Spleen (tissue), 11 donors: ENCODE measurements around the gene PDE3A. TPM values are rescaled to one million over a fixed set of nuclear protein-coding genes. Genes with fewer than 3 reads are reported as not detected.

Source experiments
- DNase-seq: peaks from one replicate; pipeline ENCODE4 v3.0.0-alpha.2; 2020
- H3K27ac ChIP-seq, 8 donors: fragments of 200-600 bp; sonication (generic) in 7 of 8; 1 replicate in 4 of 8; 2 replicates in 4 of 8; pipeline versions ENCODE4 v1.5.0 to v1.8.0; 2016 to 2021; ENCODE audit warnings: inconsistent platforms in 4 of 8, mild to moderate bottlenecking in 4 of 8, moderate library complexity in 1 of 8
- H3K27me3 ChIP-seq, 7 donors: fragments of 200-600 bp; sonication (generic) in 6 of 7; replicated peaks in 1 of 7; 1 replicate in 4 of 7; 2 replicates in 3 of 7; pipeline versions ENCODE4 v1.5.0 to v1.8.0; 2016 to 2021; ENCODE audit warnings: inconsistent platforms in 3 of 7, mild to moderate bottlenecking in 1 of 7
- H3K36me3 ChIP-seq, 6 donors: fragments of 200-600 bp; sonication (generic) in 5 of 6; 1 replicate in 4 of 6; 2 replicates in 2 of 6; pipeline versions ENCODE4 v1.5.0 to v1.8.0; 2016 to 2021; ENCODE audit warnings: inconsistent platforms in 2 of 6
- H3K4me1 ChIP-seq, 6 donors: fragments of 200-600 bp; sonication (generic) in 5 of 6; 1 replicate in 3 of 6; 2 replicates in 3 of 6; pipeline versions ENCODE4 v1.5.0 to v1.8.0; 2016 to 2021; ENCODE audit warnings: inconsistent platforms in 3 of 6
- H3K4me3 ChIP-seq, 8 donors: fragments of 200-600 bp; sonication (generic) in 7 of 8; 1 replicate in 4 of 8; 2 replicates in 4 of 8; pipeline versions ENCODE4 v1.5.0 to v1.8.0; 2016 to 2021; ENCODE audit warnings: inconsistent platforms in 4 of 8, mild to moderate bottlenecking in 4 of 8, moderate library complexity in 2 of 8
- H3K9me3 ChIP-seq, 8 donors: fragments of 200-600 bp; sonication (generic) in 7 of 8; 1 replicate in 4 of 8; 2 replicates in 4 of 8; pipeline versions ENCODE4 v1.5.0 to v1.8.0; 2016 to 2021; ENCODE audit warnings: inconsistent platforms in 4 of 8
- POLR2A ChIP-seq, 3 donors: fragments of 450-650 bp; IDR thresholded peaks; one replicate each; pipeline ENCODE4 v1.5.1; 2017; ENCODE audit warnings: antibody characterized with exemption in 3 of 3, mild to moderate bottlenecking in 1 of 3
- POLR2AphosphoS5 ChIP-seq, 3 donors: sonication (generic); formaldehyde crosslinking; IDR thresholded peaks; one replicate each; pipeline ENCODE4 v1.5.1; 2017; ENCODE audit warnings: antibody characterized with exemption in 3 of 3
- WGBS, 5 donors: extraction: QIAGEN DNeasy Blood & Tissue Kit in 3 of 5; methylation state at CpG; one replicate each; pipeline versions ENCODE4 v1.1.5 to v1.1.7; 2013 to 2018; 5-methylcytosine and 5-hydroxymethylcytosine counted together
- intact Hi-C: fragments of 100-400 bp; cut with DNase I; formaldehyde crosslinking; loops from one replicate; pipeline ENCODE4 v1.15.0; 2023; ENCODE audit warnings: low total_unique reads
- polyA plus RNA-seq, 3 donors: library from polyadenylated mRNA; stranded (reverse); fragments of 200-250 nt; gene quantifications; one replicate each; pipeline ENCODE4 v1.2.1, GENCODE V29; 2013
- total RNA-seq, 7 donors: library from RNA; depleted of rRNA in 3 of 7; stranded (reverse); fragments of >200 nt in 3 of 7; fragmentation: NEBNext Ultra II Directional in 4 of 7; extraction: Animal tissue kit (Norgen Biotek cat#: 25700) in 4 of 7; gene quantifications; one replicate each; pipeline versions ENCODE4 v1.1.0 to v1.2.1, GENCODE V29; 2016 to 2021
- TF ChIP-seq, protein P1 (sequence below), 11 experiments: fragments of 200-600 bp in 7 of 11; fragments of 450-650 bp in 4 of 11; sonication (generic) in 4 of 11; IDR thresholded peaks in 8 of 11; conservative IDR thresholded peaks in 3 of 11; 1 replicate in 7 of 11; 2 replicates in 4 of 11; pipeline versions ENCODE4 v1.4.0 to v1.8.0; 2016 to 2021; ENCODE audit warnings: antibody characterized with exemption in 11 of 11, inconsistent platforms in 4 of 11, mild to moderate bottlenecking in 1 of 11
- donor health status: healthy with polysubstance abuse.
- donor health status: DM: no; HTN: no; CAD: no; lungs with moderate emphysema.
- donor health status: DM: no; HTN: no; CAD: no.
- donor health status: Bipolar disorder and iron deficiency.
- donor health status: healthy.
- donor health status: DM: no; HTN: no; CAD: no.
- donor health status: DM: yes; HTN: yes; CAD: no.

The PDE3A gene
- total and polyA plus RNA-seq, 10 donors, result 0.57 to 10.1 (median 7.5) TPM

DNA sequence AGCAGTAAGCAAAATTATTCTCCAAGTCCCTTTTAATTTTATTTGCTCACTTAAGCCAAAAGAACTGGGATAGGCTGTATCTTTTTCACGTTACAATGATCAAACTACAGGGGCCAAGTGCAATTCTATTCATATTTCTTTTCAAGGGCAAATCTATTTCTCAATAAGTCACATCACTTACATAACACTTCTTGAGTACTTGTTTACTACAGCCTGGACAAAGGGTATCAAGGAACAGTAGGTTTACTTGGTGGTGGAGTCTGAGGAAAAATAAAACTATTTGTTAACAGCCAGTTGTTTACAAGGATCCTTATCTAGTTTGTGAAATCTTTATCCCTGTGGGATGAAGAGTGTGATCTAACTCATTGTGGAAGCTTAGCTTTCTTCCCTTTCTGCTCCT lies 72.1 kb downstream of the PDE3A start:
- Histone ChIP-seq H3K36me3 (no peaks in the 10 kb centered on the region), H3K9me3 (no peaks in the 10 kb centered on the region), H3K27me3 (no peaks in the 10 kb centered on the region), H3K27ac (peak overlapping the region in 1 of 8 donors; percentile 34), H3K4me1 (peaks cover 0 to 4% (median 0%) of the 10 kb centered on the region in 6 donors), H3K4me3 (no peak overlapping the region)
- 32 to 57% (median 48%) methylated on average over 1 of the region's 1 CpG for WGBS, 5 donors
- intact Hi-C loops, result no loop called here
- no peak for TF ChIP-seq POLR2AphosphoS5 (IDR thresholded peaks at IDR 0.05)
- TF ChIP-seq POLR2A (IDR thresholded peaks at IDR 0.05), result no peak
- DNase-seq, result no peak

DNA sequence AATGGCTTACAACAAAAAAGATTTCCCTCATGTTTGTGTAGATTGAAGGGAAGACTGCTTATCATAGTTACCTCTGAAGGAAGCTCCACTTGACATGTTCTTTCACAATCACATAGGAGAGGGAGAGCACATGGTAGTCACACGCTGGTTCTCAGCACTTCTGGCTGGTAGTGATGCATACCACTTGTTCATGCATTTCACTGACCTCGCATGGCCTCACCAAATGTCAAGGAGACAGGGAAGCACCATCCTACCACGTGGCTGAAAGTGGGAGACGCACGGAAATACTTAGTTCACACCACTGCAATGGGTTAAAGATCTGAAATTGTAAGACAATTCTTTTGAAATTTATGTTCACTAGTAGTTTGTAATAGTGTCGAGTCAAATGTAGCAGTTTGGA lies 74.0 kb downstream of the PDE3A start:
- no peak overlapping the region for H3K4me3 ChIP-seq
- WGBS, 5 donors, result 59 to 79% (median 76%) methylated on average over 6 of the region's 6 CpGs
- no peaks in the 10 kb centered on the region for H3K9me3 ChIP-seq
- no peaks in the 10 kb centered on the region for H3K36me3 ChIP-seq
- no peak overlapping the region for H3K27ac ChIP-seq
- H3K27me3 ChIP-seq, result no peaks in the 10 kb centered on the region
- H3K4me1 ChIP-seq, result peaks cover 0 to 4% (median 0%) of the 10 kb centered on the region in 6 donors
- DNase-seq, result no peak
- intact Hi-C loops, result no loop called here
- TF ChIP-seq, protein P1, sequence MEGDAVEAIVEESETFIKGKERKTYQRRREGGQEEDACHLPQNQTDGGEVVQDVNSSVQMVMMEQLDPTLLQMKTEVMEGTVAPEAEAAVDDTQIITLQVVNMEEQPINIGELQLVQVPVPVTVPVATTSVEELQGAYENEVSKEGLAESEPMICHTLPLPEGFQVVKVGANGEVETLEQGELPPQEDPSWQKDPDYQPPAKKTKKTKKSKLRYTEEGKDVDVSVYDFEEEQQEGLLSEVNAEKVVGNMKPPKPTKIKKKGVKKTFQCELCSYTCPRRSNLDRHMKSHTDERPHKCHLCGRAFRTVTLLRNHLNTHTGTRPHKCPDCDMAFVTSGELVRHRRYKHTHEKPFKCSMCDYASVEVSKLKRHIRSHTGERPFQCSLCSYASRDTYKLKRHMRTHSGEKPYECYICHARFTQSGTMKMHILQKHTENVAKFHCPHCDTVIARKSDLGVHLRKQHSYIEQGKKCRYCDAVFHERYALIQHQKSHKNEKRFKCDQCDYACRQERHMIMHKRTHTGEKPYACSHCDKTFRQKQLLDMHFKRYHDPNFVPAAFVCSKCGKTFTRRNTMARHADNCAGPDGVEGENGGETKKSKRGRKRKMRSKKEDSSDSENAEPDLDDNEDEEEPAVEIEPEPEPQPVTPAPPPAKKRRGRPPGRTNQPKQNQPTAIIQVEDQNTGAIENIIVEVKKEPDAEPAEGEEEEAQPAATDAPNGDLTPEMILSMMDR (IDR thresholded peaks at IDR 0.05 in 8 of 11, conservative IDR thresholded peaks at IDR 0.05 in 3 of 11), result no peak
- TF ChIP-seq POLR2AphosphoS5 (IDR thresholded peaks at IDR 0.05) (no peak), POLR2A (IDR thresholded peaks at IDR 0.05) (no peak)

DNA sequence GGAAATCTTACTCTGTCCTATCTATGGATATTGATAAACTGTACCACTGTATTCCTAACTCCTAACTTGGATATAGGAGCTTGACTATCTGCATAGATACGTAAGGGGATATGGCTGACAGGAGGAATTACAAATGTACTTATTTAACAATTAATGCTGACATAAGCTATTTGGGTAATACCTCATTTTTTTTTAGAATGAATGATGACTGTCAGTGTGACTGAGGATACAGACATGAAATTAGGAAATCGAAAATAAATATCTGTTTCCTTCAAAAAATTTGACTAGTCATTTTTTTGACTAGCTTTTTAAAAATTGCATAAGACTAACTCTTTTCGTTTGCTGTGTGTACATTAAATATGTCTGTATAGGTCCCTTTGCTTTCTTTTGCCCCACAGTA lies 74.9 kb downstream of the PDE3A start:
- no peaks in the 10 kb centered on the region for H3K9me3 ChIP-seq
- no peaks in the 10 kb centered on the region for H3K27me3 ChIP-seq
- TF ChIP-seq POLR2AphosphoS5 (IDR thresholded peaks at IDR 0.05) (no peak), POLR2A (IDR thresholded peaks at IDR 0.05) (no peak)
- TF ChIP-seq, protein P1 (IDR thresholded peaks at IDR 0.05 in 8 of 11, conservative IDR thresholded peaks at IDR 0.05 in 3 of 11), result no peak
- H3K36me3 ChIP-seq, result no peaks in the 10 kb centered on the region
- no peak overlapping the region for H3K4me3 ChIP-seq
- WGBS, 5 donors, result 50 to 72% (median 58%) methylated on average over 3 of the region's 3 CpGs
- H3K4me1 ChIP-seq, result peaks cover 0 to 4% (median 0%) of the 10 kb centered on the region in 6 donors
- no peak for DNase-seq
- H3K27ac ChIP-seq, result no peak overlapping the region
- intact Hi-C loops, result no loop called here

DNA sequence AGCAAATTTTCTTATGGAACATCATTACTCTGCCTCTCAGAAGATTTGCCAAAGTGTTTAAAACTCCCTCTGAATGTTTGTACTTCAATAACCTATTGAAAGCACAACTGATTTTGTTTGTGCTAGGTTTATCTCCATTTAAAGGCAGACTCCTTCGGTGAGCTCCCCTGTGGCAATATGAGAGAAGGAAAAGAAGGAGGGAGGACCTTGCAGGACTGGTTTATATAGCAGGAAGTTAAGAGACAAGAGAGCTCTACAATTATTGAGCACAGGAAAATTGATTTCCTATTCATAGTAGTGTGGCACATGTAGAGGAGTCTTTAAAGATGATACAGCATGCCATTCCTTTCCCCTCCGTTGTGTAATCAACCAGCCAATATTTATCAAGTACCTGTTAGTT lies 75.5 kb downstream of the PDE3A start:
- H3K36me3 ChIP-seq, result no peaks in the 10 kb centered on the region
- DNase-seq, result no peak

More for the DNA sequence above, 75.5 kb downstream of the PDE3A start:
- no peak overlapping the region for H3K27ac ChIP-seq
- no peak for TF ChIP-seq POLR2AphosphoS5 (IDR thresholded peaks at IDR 0.05)
- TF ChIP-seq POLR2A (IDR thresholded peaks at IDR 0.05), result no peak
- TF ChIP-seq, protein P1 (IDR thresholded peaks at IDR 0.05 in 8 of 11, conservative IDR thresholded peaks at IDR 0.05 in 3 of 11), result no peak
- peaks cover 0 to 4% (median 0%) of the 10 kb centered on the region in 6 donors for H3K4me1 ChIP-seq
- intact Hi-C loops, result no loop called here
- no peaks in the 10 kb centered on the region for H3K9me3 ChIP-seq
- no peaks in the 10 kb centered on the region for H3K27me3 ChIP-seq
- 73 to 83% (median 79%) methylated on average over 2 of the region's 2 CpGs for WGBS, 5 donors
- H3K4me3 ChIP-seq, result no peak overlapping the region
